Prostate gland (tissue), 2 donors: ENCODE data around the gene RNF25. TPM values are rescaled to one million over a fixed set of nuclear protein-coding genes. Genes with fewer than 3 reads are reported as not detected.
A peak's percentile ranks its signal among the peaks of the same experiment; 100 is the strongest.

Source experiments
- DNase-seq: peaks from one replicate; pipeline ENCODE4 v3.0.0-alpha.2; 2019; ENCODE audit warnings: low spot score
- H3K27ac ChIP-seq, 2 donors: fragments of 200-600 bp; sonication (generic); 2 replicates each; pipeline ENCODE4 v1.5.1; 2017 to 2019
- H3K27me3 ChIP-seq: fragments of 200-600 bp; sonication (generic); replicated peaks from 2 replicates; pipeline ENCODE4 v1.5.1; 2019; ENCODE audit not compliant: insufficient read depth
- H3K36me3 ChIP-seq, 2 donors: fragments of 200-600 bp; sonication (generic); 1 replicate in 1 of 2; 2 replicates in 1 of 2; pipeline versions ENCODE4 v1.5.1 to v1.8.1; 2017 to 2019
- H3K4me1 ChIP-seq: fragments of 200-600 bp; sonication (generic); replicated peaks from 2 replicates; pipeline ENCODE4 v1.5.1; 2019
- H3K4me3 ChIP-seq, 2 donors: fragments of 200-600 bp; sonication (generic); 2 replicates each; pipeline ENCODE4 v1.5.1; 2017 to 2019
- H3K9me3 ChIP-seq: fragments of 200-600 bp; sonication (generic); 2 replicates; pipeline ENCODE4 v1.5.1; 2017
- POLR2A ChIP-seq: fragments of 450-650 bp; IDR thresholded peaks from one replicate; pipeline ENCODE4 v1.6.1; 2016; ENCODE audit warnings: antibody characterized with exemption, mild to moderate bottlenecking
- POLR2AphosphoS5 ChIP-seq: sonication (generic); formaldehyde crosslinking; IDR thresholded peaks from one replicate; pipeline ENCODE4 v1.6.1; 2017; ENCODE audit warnings: antibody characterized with exemption
- WGBS: methylation state at CpG from one replicate; pipeline ENCODE4 v1.1.5; 2018; 5-methylcytosine and 5-hydroxymethylcytosine counted together
- intact Hi-C: fragments of 100-400 bp; cut with DNase I; formaldehyde crosslinking; loops from one replicate; pipeline ENCODE4 v1.14.2; 2022
- total RNA-seq, 2 donors: library from RNA; depleted of rRNA; stranded (reverse); fragments of >200 nt; gene quantifications; one replicate each; pipeline ENCODE4 v1.1.0, GENCODE V29; 2016
- TF ChIP-seq, protein P1 (sequence below), 4 experiments: fragments of 200-600 bp in 2 of 4; fragments of 450-650 bp in 2 of 4; sonication (generic) in 2 of 4; IDR thresholded peaks; 1 replicate in 3 of 4; 2 replicates in 1 of 4; pipeline ENCODE4 v1.5.1; 2016 to 2019; ENCODE audit warnings: antibody characterized with exemption in 4 of 4, mild to moderate bottlenecking in 2 of 4, moderate library complexity in 2 of 4

Gene RNF25
- total RNA-seq, 2 donors from 2014 or later, result 20.0 to 32.5 TPM

DNA sequence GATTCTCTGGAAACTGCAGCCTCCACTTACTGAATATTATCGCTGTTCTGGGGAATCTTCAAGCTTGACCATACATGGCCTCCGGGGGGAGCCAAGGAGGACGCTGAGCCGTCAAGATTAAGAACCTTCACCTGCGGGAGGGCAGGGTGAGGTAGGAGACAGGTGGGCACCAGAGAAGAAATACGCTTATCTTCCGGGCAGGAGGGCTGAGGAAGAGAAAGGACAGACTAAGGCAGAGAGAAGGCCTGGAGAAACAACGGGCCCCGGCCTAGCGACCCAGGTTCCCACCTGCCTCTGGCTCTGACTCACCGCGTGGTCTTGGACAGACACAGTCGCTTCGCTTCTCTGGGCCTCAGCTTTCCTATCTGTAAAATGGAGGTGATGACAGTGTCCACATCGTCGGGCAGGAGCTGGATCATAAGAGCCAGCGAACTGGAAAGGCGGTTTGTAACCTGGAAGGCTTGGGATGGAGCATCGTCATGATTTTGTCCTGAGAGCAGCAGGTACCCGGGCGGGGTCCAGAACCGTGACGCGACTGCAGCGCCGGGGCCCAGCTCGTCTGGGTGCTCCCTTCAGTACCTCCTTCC, 13.0 kb downstream of the RNF25 start:
- no peaks in the 10 kb centered on the region for H3K27me3 ChIP-seq
- peak overlapping the region; percentile 68 to 82 for H3K4me3 ChIP-seq
- H3K4me1 ChIP-seq, result no peaks in the 10 kb centered on the region
- DNase-seq, result peak; percentile 24
- intact Hi-C loops, result loop anchor here (5.0 kb wide), 1 partner anchor 366 kb away; the partner anchor contains the start of gene TMBIM1
- H3K27ac ChIP-seq, result peak overlapping the region; percentile 70 to 81
- TF ChIP-seq POLR2A, result no peak
- TF ChIP-seq, protein P1, sequence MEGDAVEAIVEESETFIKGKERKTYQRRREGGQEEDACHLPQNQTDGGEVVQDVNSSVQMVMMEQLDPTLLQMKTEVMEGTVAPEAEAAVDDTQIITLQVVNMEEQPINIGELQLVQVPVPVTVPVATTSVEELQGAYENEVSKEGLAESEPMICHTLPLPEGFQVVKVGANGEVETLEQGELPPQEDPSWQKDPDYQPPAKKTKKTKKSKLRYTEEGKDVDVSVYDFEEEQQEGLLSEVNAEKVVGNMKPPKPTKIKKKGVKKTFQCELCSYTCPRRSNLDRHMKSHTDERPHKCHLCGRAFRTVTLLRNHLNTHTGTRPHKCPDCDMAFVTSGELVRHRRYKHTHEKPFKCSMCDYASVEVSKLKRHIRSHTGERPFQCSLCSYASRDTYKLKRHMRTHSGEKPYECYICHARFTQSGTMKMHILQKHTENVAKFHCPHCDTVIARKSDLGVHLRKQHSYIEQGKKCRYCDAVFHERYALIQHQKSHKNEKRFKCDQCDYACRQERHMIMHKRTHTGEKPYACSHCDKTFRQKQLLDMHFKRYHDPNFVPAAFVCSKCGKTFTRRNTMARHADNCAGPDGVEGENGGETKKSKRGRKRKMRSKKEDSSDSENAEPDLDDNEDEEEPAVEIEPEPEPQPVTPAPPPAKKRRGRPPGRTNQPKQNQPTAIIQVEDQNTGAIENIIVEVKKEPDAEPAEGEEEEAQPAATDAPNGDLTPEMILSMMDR (IDR thresholded peaks at IDR 0.05), result peak in 2 of 4 experiments; percentile 32 to 34
- peaks cover under 1 to 4% of the 10 kb centered on the region in 2 donors for H3K36me3 ChIP-seq
- WGBS, result 1% methylated on average over 27 of the region's 27 CpGs
- no peaks in the 10 kb centered on the region for H3K9me3 ChIP-seq

DNA sequence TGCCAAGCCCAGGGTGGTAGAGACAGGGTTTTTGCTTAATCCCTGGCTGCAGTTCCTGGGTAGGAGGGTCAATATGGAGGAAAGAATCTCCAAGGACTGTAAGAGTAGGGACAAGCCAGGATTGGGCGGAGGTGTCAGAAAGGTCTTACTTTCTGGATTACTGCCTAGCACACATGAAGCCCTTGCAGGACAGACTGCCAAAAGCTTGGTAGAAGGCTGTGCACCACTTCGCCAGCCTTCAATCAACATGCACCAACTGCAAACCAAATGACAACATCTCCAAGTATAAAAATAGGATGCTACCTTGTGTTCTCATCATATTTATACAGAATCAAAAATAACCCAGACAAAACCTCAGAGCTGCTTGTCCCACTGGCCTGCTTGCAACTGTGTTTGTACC, 16.1 kb downstream of the RNF25 start:
- WGBS, result 65% methylated on average over 2 of the region's 2 CpGs
- intact Hi-C loops, result loop anchor here (5.0 kb wide), 1 partner anchor 363 kb away; the partner anchor contains the start of gene TMBIM1
- H3K4me3 ChIP-seq, result no peak overlapping the region
- no peak for DNase-seq
- no peaks in the 10 kb centered on the region for H3K36me3 ChIP-seq
- H3K4me1 ChIP-seq, result no peaks in the 10 kb centered on the region
- H3K9me3 ChIP-seq, result no peaks in the 10 kb centered on the region
- H3K27ac ChIP-seq, result no peak overlapping the region
- TF ChIP-seq, protein P1 (IDR thresholded peaks at IDR 0.05), result no peak
- TF ChIP-seq POLR2A, result no peak
- TF ChIP-seq POLR2AphosphoS5, result no peak
- no peaks in the 10 kb centered on the region for H3K27me3 ChIP-seq

DNA sequence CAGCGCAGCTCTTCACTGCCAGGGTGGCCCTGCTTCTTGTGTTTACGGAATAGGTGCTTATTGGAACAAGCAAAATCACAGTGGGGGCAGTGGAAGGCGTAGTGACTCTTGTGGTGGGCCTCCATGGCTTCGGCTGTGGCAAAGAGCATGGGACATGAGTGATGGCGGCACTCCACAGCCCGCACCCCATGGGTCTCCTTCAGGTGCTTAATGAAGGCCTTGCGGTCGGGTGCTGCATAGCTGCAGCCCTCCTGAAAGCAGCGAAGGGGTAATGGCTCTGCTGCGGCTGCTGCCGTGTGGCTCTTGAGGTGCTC, 23.1 kb downstream of the RNF25 start:
- TF ChIP-seq POLR2AphosphoS5 (no peak), POLR2A (no peak)
- TF ChIP-seq, protein P1 (IDR thresholded peaks at IDR 0.05), result no peak
- DNase-seq, result no peak
- Histone ChIP-seq H3K4me1 (no peaks in the 10 kb centered on the region), H3K27ac (no peak overlapping the region), H3K27me3 (no peaks in the 10 kb centered on the region), H3K36me3 (peaks cover 16 to 31% of the 10 kb centered on the region in 2 donors), H3K9me3 (no peaks in the 10 kb centered on the region), H3K4me3 (no peak overlapping the region)
- intact Hi-C loops, result loop anchor here (5.0 kb wide), 1 partner anchor 81 kb away; the partner anchor contains the start of genes CNOT9 and USP37
- WGBS, result 87% methylated on average over 11 of the region's 11 CpGs

DNA sequence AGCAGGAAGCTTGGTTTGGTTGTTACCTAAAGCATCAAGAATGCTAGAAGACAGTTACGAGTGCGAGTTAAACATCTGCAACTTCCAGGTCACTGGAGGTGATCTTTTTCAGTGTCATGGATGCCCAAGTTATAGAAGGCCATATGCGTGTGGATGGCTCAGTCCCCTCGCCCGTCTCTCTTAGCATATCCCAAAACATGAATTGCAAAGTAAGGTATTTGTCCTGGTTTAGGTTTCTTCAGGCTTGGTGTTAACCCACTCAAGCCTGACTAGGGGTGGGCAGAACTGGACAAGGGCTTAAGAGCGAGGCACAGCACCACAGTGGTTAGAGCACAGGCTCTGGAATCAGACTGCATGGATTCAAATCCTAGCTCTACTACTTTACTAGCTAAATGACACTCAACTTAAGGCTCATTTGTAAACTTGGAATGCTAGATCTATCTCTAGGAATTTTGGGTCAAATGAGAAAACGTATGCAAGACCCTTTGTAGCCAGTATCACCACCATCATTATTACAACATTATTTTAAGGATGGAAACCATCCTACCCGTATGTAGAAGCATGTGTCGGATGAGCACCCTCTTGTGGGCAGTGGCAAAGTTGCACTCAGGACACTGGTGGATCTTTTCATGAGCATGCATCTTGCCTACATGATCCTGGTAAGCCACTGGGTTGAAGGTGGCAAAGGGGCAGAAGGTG, 23.6 kb downstream of the RNF25 start:
- no peaks in the 10 kb centered on the region for H3K9me3 ChIP-seq
- DNase-seq, result peak; percentile 28
- no peak for TF ChIP-seq POLR2A
- TF ChIP-seq, protein P1 (IDR thresholded peaks at IDR 0.05), result peak; percentile 54 to 73 (median 62)
- no peak for TF ChIP-seq POLR2AphosphoS5
- H3K4me1 ChIP-seq, result no peaks in the 10 kb centered on the region
- 66% methylated on average over 9 of the region's 9 CpGs for WGBS
- peaks cover 16 to 35% of the 10 kb centered on the region in 2 donors for H3K36me3 ChIP-seq
- no peak overlapping the region for H3K4me3 ChIP-seq
- intact Hi-C loops, result loop anchor here (5.0 kb wide), 1 partner anchor 81 kb away; the partner anchor contains the start of genes CNOT9 and USP37
- H3K27me3 ChIP-seq, result no peaks in the 10 kb centered on the region
- H3K27ac ChIP-seq, result no peak overlapping the region
